ENCODE measurements around the gene KERA. TPM values are rescaled to one million over a fixed set of nuclear protein-coding genes. Genes with fewer than 3 reads are reported as not detected.

The KERA gene
- polyA plus RNA-seq, 1 donor (not counting 4 experiments of a cell fraction or from before 2014, with no cell fraction given) = not detected

- Histone ChIP-seq H3K36me3 (ENCODE audit: control insufficient read depth in 2 of 2, extremely low read depth in 1 of 2, insufficient read depth in 2 of 2, low read length in 2 of 2) (no peaks in the 10 kb centered on the region), H3K4me2 (ENCODE audit: control insufficient read depth, extremely low read depth, insufficient read depth, low read depth, low read length) (no peak overlapping the region), H3K79me2 (ENCODE audit: control insufficient read depth, insufficient read depth, low read length) (no peaks in the 10 kb centered on the region), H2AFZ (ENCODE audit: control insufficient read depth, low read length) (no peak overlapping the region), H3K27me3 (ENCODE audit: control insufficient read depth, extremely low read depth, insufficient read depth, low read length) (no peaks in the 10 kb centered on the region), H3K9me3 (ENCODE audit: control insufficient read depth, low read depth, low read length) (no peaks in the 10 kb centered on the region), H3K27ac (ENCODE audit: control insufficient read depth, insufficient read depth, low read length) (no peak overlapping the region), H3K4me1 (ENCODE audit: control insufficient read depth, extremely low read depth, insufficient read depth, low read length) (no peaks in the 10 kb centered on the region), H4K20me1 (ENCODE audit: control insufficient read depth, extremely low read depth, insufficient read depth, low read length) (no peaks in the 10 kb centered on the region), H3K9me1 (ENCODE audit: control insufficient read depth, extremely low read depth, insufficient read depth, low read length) (no peaks in the 10 kb centered on the region), H3K9ac (ENCODE audit: control insufficient read depth, extremely low read depth, insufficient read depth, low read length) (no peak overlapping the region), H3K4me3 (ENCODE audit: control insufficient read depth in 2 of 3, extremely low read depth in 1 of 3, insufficient read depth in 2 of 3, low read depth in 1 of 3, low read length in 3 of 3) (no peak overlapping the region)
- no peak for TF ChIP-seq CTCF (optimal IDR thresholded peaks at IDR 0.05 in 1 of 3, IDR thresholded peaks at IDR 0.05 in 1 of 3, conservative IDR thresholded peaks at IDR 0.05 in 1 of 3; ENCODE audit: extremely low read depth in 1 of 3, insufficient read depth in 2 of 3, low read length in 3 of 3)
- TF ChIP-seq EZH2 (IDR thresholded peaks at IDR 0.05; ENCODE audit: low read length) = no peak
- DNase-seq (ENCODE audit: low read depth, low spot score) = no peak
- dilution Hi-C loops (cut with MboI; ENCODE audit: extremely low pct_ligation_motif_present, low sequenced_read_pairs) = no loop called here
- FAIRE-seq = no peak
Observed at GRCh38 chr12:91078501-91078900, 20.7 kb upstream of the KERA start.

GRCh38 chr12:91077228-91077954 lies 19.6 kb upstream of the KERA start:
- Histone ChIP-seq H3K4me2 (ENCODE audit: control insufficient read depth, extremely low read depth, insufficient read depth, low read depth, low read length) (no peak overlapping the region), H3K9me1 (ENCODE audit: control insufficient read depth, extremely low read depth, insufficient read depth, low read length) (no peaks in the 10 kb centered on the region), H4K20me1 (ENCODE audit: control insufficient read depth, extremely low read depth, insufficient read depth, low read length) (no peaks in the 10 kb centered on the region), H3K4me3 (ENCODE audit: control insufficient read depth in 2 of 3, extremely low read depth in 1 of 3, insufficient read depth in 2 of 3, low read depth in 1 of 3, low read length in 3 of 3) (no peak overlapping the region), H3K27me3 (ENCODE audit: control insufficient read depth, extremely low read depth, insufficient read depth, low read length) (no peaks in the 10 kb centered on the region), H2AFZ (ENCODE audit: control insufficient read depth, low read length) (no peak overlapping the region), H3K9me3 (ENCODE audit: control insufficient read depth, low read depth, low read length) (no peaks in the 10 kb centered on the region), H3K27ac (ENCODE audit: control insufficient read depth, insufficient read depth, low read length) (no peak overlapping the region), H3K36me3 (ENCODE audit: control insufficient read depth in 2 of 2, extremely low read depth in 1 of 2, insufficient read depth in 2 of 2, low read length in 2 of 2) (no peaks in the 10 kb centered on the region), H3K4me1 (ENCODE audit: control insufficient read depth, extremely low read depth, insufficient read depth, low read length) (no peaks in the 10 kb centered on the region), H3K79me2 (ENCODE audit: control insufficient read depth, insufficient read depth, low read length) (no peaks in the 10 kb centered on the region), H3K9ac (ENCODE audit: control insufficient read depth, extremely low read depth, insufficient read depth, low read length) (no peak overlapping the region)
- DNase-seq (ENCODE audit: low read depth, low spot score) = no peak
- dilution Hi-C loops (cut with MboI; ENCODE audit: extremely low pct_ligation_motif_present, low sequenced_read_pairs) = no loop called here
- no peak for FAIRE-seq
- TF ChIP-seq EZH2 (IDR thresholded peaks at IDR 0.05; ENCODE audit: low read length) (no peak), CTCF (optimal IDR thresholded peaks at IDR 0.05 in 1 of 3, IDR thresholded peaks at IDR 0.05 in 1 of 3, conservative IDR thresholded peaks at IDR 0.05 in 1 of 3; ENCODE audit: extremely low read depth in 1 of 3, insufficient read depth in 2 of 3, low read length in 3 of 3) (no peak)
